ENCODE data around the gene SUMF1.

SUMF1 gene

DNA sequence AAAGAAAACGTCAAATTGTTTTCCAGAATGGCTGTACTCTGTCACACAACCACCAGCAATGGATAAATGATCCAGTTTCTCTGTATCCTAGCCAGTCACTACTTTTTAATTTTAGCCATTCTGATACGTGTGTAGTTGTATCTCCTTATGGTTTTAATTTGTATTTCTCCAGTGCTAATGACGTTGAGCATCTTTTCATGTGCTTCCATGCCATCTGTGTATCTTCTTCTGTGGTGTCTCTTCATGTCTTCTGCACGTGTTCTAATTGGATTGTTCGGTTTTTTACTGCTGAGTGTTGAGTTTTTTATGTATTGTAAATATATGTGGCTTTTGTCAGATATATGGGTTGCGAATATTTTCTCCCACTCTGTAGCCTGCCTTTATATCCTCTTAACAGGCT is 81.9 kb downstream of the SUMF1 start:
- no peak for DNase-seq (ENCODE audit: low read depth)

DNA sequence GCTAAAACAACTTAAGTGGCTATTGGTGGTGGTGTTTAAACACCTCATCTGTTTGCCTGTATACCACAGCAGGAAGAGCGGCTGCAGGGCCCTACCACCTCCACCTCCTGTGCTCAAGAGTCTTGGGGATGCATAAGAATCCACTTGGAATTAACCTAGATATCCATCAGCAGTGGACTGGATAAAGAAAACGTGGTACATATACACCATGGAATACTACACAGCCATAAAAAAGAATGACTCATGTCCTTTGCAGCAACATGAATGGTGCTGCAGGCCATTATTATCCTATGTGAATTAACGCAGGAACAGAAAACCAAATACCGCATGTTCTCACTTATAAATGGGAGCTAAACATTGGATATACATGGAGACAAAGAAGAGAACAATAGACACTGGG is 87.1 kb downstream of the SUMF1 start:
- DNase-seq (ENCODE audit: low read depth): no peak

DNA sequence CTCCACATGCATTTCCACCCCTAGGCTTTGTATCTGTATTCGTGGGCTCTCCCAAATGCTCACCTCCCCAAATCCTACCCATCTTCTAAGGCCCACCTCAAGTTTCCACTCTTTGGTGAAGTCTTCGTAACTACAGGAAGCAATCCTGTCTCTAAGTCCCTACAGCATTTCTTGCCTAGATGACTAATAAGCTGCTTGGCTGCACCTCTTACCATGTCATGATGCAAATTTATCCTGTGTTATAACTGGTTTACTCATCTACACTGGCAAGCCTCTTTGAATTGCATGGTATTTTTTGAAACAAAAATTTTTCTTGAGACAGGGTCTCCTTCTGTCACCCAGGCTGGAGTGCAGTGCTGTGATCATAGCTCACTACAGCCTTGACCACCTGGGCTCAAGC is 90.6 kb downstream of the SUMF1 start:
- DNase-seq (ENCODE audit: low read depth): no peak

DNA sequence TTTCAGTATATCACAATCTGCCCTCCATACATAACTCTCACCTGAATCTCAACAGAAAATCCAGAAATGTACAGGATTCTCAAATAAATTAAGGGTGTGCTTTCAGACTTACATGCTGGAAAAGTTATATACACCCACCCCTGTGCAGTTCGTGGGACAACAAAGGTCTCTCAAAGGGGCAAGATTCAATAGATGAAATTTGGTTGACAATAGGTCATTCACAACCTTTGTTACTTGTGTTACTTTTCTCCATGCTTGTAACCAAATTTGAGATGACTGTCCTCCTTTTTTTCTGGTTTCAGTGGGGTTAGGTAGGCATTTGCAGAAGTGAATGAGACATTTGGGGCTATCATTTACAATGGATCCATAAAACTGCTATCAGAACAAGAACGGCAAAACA is 91.2 kb downstream of the SUMF1 start:
- no peak for DNase-seq (ENCODE audit: low read depth)

DNA sequence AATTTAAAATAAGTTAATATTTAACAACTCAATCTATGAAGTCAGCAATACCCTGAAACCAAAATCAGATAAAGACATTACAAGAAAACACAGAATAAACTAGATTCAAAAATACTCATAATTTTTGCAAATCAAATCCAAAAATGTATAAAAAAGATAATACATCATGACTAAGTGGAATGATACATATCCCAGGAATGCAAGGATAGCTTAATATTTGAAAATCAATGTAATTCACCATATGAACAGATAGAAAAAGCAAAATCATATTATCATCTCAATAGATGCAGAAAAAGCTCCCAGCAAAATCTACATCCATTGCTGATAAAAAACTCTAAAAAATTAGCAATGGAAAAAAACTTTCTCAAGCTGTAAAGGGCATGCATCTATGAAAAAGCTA is 93.4 kb downstream of the SUMF1 start:
- DNase-seq (ENCODE audit: low read depth): no peak

DNA sequence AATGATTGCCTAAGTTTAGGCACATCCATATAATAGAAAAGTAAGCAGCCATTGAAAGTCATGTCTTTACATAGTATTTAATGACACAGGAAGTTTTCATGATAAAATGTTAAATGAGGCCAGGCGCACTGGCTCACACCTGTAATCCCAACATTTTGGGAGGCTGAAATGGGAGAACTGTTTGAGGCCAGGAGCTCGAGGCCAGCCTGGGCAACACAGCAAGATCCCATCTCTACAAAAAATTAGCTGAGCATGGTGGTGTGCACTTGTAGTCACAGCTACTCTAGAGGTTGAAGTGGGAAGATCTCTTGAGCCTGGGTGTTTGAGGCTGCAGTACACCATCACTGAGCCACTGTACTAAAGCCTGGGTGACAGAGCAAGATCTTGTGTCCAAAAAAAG is 104.5 kb downstream of the SUMF1 start:
- DNase-seq (ENCODE audit: low read depth): no peak

DNA sequence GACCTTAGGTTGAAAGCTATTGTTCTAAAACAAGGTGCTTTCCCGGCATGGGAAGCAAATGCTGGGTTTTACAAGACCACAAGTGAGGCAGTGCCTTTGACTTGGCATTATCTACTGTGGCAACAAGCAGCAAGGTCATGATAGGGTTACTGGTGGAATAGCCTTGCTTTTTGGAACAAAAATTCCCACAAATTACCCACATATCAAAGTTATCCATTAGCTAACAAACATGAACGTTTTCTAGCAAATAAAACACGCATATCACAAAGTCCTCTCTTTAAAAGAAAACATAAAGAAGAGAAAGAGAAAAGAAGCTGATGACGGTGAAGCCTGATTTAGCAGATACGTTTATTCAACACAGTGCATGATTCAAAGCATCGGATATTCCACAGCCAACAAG is 106.3 kb downstream of the SUMF1 start:
- no peak for DNase-seq (ENCODE audit: low read depth)

DNA sequence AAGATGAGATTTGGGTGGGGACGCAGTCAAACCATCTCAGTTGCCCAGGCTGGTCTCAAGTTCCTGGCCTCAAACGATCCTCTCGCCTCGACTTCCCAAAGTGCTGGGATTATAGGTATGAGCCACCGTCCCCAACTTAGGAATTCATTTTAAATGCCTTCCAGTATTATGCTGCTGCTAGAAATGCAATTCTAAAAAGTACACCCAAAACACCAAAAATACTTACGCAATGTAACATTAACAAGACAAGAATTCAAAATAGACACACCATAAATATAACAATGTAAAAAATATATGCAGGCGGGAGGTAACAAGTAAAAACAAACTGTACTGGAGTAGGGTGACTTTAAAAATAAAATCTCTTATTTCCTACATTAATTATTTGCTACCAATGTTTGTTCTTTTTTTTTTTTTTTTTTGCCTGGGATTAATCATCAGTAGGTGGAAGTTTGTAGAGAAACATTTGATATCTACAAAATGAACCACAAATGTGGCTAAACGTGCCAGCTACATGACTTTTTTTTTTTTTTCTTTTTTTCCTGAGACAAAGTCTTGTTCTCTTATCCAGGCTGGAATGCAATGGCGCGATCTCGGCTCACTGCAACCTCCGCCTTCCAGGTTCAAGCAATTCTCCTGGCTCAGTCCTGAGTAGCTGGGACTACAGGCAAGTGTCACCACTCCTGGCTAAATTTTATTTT is 107.1 kb downstream of the SUMF1 start:
- DNase-seq (ENCODE audit: low read depth): no peak

DNA sequence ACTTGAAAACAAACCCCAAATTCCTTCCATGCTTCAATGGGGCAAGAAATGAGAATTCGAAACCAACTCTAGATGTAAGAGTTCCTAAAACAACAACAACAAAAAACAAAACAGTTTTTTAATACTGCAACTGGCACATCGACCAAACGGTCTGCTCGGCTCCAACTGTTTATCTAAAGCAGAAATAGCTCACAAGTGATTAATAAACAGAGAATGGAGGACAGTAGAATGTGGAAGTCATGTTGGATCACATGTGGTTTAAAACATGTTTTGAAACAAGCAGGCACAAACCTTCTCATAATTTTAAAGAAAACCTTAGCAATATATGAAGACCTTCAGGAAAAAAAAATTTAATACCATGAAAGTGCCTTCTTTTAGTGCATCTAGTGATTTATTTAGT is 108.8 kb downstream of the SUMF1 start:
- no peak for DNase-seq (ENCODE audit: low read depth)

DNA sequence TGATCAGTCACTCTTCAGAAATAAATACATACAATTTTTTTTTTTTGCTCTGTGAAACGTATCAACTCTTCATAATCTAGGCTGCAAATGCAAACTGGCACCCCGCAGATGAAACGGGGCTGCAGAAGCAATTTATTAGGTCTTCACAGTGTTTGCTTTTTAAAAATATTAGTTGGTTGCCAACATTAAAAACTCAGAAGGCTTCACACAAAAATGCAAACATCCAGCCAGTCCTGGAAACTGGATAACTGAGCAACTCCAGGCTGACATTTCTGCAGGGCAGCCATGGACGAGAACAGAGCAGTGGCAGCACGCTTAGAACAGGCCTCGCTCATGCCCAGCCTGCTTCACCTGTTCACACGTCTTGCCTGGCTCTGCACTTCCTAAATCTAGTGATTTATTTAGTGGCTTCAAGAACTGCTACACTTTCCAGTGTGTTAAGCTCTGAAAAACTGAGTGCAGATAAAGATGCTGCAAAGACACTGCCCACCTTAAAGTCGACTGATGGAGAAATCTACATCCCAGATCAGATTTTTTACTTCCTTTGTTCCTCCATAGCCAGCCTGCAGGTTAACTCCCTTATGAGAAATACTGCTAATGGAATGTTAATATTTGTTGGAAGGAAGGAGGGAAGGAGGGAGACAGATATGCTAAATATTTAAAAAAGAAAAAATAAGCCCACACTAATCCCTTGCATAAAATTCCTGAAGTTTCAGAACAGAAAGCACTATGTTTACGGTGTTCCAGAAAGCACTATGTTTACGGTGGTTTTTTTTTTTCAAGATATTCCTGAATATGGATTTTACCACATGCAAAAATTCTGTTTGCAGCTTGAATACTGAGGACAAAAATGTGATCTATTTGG is 110.3 kb downstream of the SUMF1 start:
- no peak for DNase-seq (ENCODE audit: low read depth)

DNA sequence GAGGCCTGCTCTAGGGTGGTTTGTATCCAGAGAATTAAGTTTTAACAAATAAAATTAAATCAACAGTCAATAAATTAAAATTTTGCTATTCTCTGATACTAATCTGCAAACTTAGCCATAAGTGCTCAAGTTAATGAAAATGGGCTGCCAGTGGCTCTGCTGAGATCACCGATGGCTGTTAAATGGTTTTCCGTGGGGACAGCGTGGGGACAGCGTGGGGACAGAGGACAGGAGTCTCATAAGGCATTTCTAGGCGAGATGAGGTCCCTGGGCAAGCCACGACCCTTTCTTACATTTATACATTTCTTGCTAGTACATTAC is 110.9 kb downstream of the SUMF1 start:
- DNase-seq (ENCODE audit: low read depth): no peak

DNA sequence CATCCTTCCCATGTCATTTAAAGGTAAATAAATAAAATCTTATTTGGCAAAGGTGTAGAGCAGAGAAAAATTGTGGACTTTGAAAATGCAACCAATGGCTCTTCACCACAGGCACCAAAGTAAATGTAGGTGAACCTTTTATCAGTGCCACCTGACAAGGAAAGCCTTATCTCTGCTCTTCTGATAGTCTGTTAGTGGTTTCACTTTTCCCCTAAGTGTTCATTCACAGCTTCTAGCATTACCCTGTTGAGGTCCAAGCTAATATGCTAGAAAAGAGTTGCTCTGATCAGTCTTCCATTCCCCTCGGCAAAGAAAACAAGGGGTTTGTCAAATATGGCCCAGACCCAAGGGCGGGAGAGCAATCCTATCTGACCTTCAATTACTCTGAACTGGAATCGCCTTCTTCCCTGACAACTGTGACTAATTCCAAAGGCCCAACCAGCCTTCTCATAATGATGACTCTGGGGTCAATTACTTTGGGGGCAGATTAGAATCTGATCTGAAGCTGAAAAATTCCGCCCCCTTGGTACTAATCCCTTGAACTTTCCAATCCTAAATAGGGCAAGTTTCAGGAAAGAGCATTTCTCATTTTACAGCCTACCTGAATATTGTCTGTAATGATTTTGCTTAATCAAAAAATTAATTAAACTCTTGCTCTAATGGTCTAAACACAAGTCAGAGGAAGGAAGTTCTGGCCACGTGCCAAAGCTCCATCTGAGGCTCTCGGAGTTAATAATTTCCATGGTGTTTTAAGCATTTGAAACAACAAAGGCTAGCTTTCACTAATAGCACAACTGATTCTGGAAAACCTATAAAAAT is 111.5 kb downstream of the SUMF1 start:
- no peak for DNase-seq (ENCODE audit: low read depth)

DNA sequence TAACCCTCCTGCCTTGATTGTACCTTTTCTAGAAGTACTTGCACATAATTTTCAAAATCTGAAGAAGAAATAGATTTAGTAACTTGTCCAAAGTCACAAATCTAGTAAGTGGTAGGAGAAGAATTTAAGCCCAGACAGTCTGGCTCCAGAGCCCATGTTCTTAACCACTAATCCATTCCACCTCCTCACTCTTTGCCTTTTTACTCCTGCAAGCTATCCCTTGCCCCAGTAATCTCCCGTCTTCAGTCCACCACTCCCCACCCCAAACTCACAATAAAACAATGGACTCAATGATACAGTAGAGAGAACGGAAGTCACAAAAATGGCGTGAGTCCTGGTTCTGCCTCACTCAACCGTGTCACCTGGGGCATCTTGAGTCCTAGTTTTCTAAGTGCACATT is 115.2 kb downstream of the SUMF1 start:
- DNase-seq (ENCODE audit: low read depth): no peak

DNA sequence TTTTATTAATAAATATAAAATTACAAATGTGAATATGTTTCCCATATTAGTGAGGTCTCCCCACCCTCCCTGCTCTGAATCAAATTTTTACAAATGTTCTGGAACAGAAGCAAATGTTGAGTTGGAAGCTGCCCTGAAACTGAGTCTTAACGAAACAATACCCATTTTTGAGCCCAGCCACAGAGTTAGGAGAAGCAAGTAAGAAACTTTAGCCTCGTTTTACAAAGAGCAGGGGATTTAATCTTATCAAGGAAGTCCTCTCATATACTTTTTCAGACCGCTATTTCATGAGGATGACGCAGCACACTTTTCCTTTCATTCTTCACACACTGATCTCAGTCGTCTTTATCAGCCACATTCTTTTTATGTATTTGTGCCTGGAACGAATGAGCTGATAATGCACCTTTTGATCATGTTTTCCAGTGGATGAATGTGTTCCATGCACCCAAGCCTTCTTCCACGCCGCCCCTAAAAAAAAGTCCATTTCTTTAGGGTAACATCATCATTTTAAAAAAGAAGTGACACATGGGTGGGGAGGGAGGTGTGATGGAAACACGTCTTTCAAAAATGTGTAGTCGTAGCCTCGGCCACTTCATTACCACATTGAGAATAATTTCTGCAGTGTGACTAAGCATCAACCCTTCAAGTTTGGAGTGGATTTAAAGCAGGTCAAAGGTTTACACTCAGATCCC is 115.8 kb downstream of the SUMF1 start:
- no peak for DNase-seq (ENCODE audit: low read depth)

DNA sequence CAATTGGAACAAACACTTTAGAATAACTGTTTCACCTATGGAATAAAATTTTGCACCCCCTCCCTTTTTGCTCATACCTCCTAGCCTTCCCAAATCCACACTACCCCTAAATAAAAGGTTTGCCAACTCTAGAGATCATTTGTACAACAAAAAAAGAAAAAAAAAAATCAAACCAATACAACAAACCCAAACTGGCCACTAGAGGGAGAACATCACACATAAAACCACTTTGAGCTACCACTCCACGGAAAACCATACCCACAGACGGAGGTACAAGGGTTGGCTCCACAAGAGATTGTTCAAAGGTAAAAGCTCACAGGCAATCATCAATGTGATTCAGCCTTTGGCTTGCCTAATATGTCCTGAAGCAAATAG is 116.3 kb downstream of the SUMF1 start:
- no peak for DNase-seq (ENCODE audit: low read depth)

DNA sequence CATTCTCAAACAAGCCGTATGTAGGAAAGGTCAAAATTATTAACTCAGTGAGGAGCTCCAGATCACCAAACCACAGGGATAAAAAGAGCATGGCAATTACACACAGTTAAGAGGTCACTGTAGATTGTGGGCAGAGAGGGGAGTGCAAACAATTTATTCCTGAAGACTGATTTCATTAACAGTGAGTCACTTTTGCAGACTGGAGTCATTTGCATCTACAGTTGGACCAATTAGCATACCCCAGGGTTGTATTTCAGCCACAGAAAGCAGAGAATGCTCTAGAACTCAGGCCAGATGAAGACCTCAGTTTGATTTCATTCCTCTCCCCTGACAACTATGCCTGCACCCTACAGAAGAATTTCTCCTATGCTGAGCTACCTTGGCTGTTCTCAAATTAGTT is 123.8 kb downstream of the SUMF1 start:
- DNase-seq (ENCODE audit: low read depth): no peak

DNA sequence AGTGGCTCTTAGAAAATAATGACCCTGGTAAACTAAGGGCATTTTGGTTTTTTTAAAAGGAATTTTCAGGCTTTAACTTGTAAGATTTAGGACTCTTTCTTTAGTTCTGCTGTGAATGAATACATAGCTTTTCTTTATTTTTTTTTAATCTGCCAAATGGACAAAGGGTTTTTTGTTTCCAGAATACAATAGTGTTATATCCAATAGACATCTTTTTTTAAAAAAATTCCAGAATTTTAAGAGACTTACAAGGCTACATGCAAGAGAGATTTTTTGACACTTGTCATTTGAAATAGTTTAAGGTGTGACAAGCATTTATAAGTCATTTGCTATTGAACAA is 125.8 kb downstream of the SUMF1 start:
- no peak for DNase-seq (ENCODE audit: low read depth)

DNA sequence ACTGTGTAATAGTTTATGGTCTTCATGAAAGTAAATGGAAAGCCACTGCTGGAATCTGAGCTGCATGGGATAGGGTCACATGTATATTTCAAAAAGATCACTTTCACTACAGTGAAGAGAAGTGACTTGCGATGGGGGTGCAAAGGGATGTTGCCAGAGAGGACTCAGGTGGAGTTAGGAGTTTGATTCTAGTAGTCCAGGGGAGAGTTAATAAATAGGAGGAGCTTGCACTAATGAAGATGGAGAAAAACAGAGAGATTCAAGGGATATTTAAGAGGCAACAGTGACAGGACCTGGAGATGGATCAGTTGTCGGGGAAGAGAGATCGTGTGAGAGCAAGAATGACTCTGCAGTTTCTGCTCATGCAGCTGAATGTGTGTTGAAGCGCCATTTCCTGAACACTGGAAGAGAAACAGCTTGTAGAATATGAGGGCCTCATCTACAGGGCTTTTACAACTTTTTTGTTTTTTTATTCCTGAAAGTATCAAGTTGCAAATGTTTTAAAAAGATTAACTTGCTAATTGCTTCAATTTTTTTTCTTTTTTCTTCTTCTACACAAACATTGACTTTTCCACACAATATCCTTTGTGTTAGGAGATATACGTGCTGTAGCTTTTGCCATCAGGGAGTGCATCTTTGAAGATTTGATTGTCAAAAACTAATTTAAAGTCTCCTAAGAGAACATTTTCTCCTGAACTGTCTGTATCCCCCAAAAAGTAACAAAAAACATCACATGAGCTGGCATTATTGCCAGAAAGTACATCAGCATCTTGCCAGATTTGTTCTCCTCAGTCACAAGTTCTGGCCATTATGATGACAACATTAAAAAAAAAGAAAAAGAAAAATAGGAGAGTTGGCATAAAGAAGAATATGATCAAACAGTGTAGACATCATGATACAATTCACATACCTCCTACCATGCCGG is 126.4 kb downstream of the SUMF1 start:
- DNase-seq (ENCODE audit: low read depth): no peak

DNA sequence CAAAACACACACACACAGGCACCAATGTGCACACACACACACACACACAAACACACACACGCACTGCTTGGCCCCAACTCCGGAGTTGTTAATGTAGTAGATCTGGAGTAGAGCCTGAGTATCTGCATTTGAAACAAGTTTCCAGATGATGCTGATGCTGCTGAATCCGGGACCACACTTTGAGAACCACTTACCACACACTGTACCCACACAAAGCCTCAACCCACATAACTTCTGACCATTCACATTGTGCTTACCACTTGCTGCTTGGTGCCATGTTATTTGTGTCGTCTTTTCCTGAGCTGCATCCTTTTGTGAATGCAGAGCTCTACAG is 127.0 kb downstream of the SUMF1 start:
- DNase-seq (ENCODE audit: low read depth): no peak

DNA sequence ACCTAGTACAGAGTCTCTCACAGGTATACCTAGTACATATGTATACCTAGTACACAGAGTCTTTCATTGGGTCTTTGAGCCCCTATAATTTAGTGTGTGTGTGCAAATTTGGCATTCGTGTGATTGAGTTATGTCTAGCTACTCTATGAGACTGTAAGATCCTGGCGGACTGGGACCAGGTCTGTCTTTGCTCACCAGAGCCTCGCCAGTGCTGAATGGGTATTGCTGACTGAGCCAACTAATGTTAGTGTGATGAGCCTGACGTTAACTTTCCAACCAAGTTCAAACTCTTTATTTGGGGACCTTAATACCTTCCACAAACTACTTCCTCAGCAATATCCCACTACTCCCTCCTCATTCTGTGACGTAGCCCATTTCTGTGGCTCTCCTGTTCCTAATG is 128.3 kb downstream of the SUMF1 start:
- no peak for DNase-seq (ENCODE audit: low read depth)

DNA sequence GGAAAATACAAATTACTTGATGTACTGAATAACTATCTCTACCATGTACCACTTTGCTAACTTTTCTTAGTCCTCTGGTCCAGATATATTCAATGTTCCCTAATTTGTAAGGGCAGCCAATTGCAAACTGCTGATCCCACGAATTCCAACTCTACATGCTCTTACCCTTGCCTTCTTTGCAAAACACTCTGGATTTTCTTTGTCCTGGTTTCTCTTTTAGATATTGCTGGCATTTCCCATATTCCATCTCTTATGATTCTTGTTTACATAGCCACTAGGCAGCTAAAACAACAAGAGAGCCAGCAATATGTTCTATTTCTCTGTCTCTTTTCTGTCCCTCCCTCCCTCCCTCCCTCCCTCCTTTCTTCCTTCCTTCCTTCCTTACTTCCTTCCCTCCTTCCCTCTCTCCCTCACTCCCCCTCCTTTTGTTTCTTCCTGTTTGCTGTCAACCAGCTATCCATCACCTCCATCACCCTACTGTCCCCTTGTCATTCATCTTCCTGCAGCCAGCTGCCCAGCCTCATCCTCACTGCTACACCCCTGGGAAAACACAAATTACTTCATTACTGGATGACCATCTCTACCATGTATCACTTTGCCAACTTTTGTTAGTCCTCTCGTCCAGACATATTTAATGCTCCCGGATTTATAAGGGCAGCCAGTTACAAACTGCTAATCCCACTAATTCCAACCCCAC is 130.1 kb downstream of the SUMF1 start:
- no peak for DNase-seq (ENCODE audit: low read depth)

All from stimulated activated CD8-positive, alpha-beta memory T cell treated with anti-CD3 and anti-CD28 coated beads, Interleukin-15, amount 100 ng/mL, for 24 hours (primary cell).